OCI-LY1 (cell line): ENCODE measurements around the gene RPEL1.

Source experiments
- EZH2 ChIP-seq: fragments of 200-600 bp; sonication (generic), shearing (Covaris generic); IDR thresholded peaks from 2 replicates; pipeline ENCODE4 v1.8.0; 2017; ENCODE audit warnings: borderline replicate concordance, mixed run types, mild to moderate bottlenecking, antibody characterized with exemption, low read length, moderate library complexity, mixed read lengths
- TF ChIP-seq, protein P1 (sequence below): fragments of 200-600 bp; sonication (generic), shearing (Covaris generic); IDR thresholded peaks from 2 replicates; pipeline ENCODE4 v1.5.1; 2017; ENCODE audit warnings: mild to moderate bottlenecking, antibody characterized with exemption, low read length, moderate library complexity, mixed read lengths

DNA sequence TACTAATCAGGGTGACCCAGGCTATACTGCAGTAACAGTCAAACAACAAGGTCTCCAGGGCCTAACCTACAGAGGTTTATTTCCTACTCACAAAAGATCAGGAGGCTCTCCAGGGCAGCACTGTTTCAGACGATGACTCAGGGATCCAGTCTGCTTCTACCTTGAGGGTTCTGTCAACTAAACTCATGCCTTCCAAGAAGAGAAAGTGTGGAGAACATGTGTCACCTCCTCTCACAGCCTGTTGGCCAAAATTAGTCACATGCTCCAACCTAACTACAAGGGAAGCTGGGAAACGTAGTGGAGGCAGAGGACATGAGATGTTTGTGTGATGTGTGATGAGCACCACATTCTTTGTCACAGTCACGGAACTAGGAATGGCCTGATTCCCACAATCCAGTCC, 16.5 kb downstream of the RPEL1 start:
- TF ChIP-seq, protein P1, sequence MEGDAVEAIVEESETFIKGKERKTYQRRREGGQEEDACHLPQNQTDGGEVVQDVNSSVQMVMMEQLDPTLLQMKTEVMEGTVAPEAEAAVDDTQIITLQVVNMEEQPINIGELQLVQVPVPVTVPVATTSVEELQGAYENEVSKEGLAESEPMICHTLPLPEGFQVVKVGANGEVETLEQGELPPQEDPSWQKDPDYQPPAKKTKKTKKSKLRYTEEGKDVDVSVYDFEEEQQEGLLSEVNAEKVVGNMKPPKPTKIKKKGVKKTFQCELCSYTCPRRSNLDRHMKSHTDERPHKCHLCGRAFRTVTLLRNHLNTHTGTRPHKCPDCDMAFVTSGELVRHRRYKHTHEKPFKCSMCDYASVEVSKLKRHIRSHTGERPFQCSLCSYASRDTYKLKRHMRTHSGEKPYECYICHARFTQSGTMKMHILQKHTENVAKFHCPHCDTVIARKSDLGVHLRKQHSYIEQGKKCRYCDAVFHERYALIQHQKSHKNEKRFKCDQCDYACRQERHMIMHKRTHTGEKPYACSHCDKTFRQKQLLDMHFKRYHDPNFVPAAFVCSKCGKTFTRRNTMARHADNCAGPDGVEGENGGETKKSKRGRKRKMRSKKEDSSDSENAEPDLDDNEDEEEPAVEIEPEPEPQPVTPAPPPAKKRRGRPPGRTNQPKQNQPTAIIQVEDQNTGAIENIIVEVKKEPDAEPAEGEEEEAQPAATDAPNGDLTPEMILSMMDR, result no peak
- no peak for TF ChIP-seq EZH2
